Measurements from ENCODE around the gene SORCS3.

- no peak for TF ChIP-seq EZH2 (IDR thresholded peaks at IDR 0.05; ENCODE audit: insufficient read depth, low read length)
- no peak for TF ChIP-seq CTCF (IDR thresholded peaks at IDR 0.05; ENCODE audit: insufficient read depth, low read depth, low read length)
Measured at GRCh38 chr10:105148921-105149320, 507.8 kb downstream of the SORCS3 start.
